PFSK-1 (cell line): Measurements from ENCODE around the gene RINL.

Source experiments
- FOXP2 ChIP-seq: optimal IDR thresholded peaks from 2 replicates; pipeline ENCODE3; 2011; ENCODE audit warnings: borderline replicate concordance, control low read depth, inconsistent platforms; ENCODE audit not compliant: insufficient read depth; ENCODE audit errors: extremely low read length, extremely low read depth
- POLR2AphosphoS5 ChIP-seq: IDR thresholded peaks from 2 replicates; pipeline ENCODE4 v1.6.1; 2012; ENCODE audit warnings: low read depth, mild to moderate bottlenecking, control low read depth, low read length, moderate library complexity
- REST ChIP-seq, 2 experiments: IDR thresholded peaks; 2 replicates each; pipeline versions ENCODE4 v1.6.1 to v1.8.0; 2011 to 2012; ENCODE audit warnings: low read depth in 2 of 2, low read length in 2 of 2, control low read depth in 1 of 2, inconsistent platforms in 1 of 2, mild to moderate bottlenecking in 1 of 2, moderate library complexity in 1 of 2; ENCODE audit not compliant: insufficient read depth in 1 of 2
- SIN3A ChIP-seq: IDR thresholded peaks from 2 replicates; pipeline ENCODE4 v1.6.1; 2012; ENCODE audit warnings: mild to moderate bottlenecking, low read length, moderate library complexity, borderline replicate concordance; ENCODE audit not compliant: insufficient read depth
- TAF1 ChIP-seq: IDR thresholded peaks from 2 replicates; pipeline ENCODE4 v1.6.1; 2012; ENCODE audit warnings: low read length, control low read depth, borderline replicate concordance; ENCODE audit not compliant: insufficient read depth

RINL gene

DNA sequence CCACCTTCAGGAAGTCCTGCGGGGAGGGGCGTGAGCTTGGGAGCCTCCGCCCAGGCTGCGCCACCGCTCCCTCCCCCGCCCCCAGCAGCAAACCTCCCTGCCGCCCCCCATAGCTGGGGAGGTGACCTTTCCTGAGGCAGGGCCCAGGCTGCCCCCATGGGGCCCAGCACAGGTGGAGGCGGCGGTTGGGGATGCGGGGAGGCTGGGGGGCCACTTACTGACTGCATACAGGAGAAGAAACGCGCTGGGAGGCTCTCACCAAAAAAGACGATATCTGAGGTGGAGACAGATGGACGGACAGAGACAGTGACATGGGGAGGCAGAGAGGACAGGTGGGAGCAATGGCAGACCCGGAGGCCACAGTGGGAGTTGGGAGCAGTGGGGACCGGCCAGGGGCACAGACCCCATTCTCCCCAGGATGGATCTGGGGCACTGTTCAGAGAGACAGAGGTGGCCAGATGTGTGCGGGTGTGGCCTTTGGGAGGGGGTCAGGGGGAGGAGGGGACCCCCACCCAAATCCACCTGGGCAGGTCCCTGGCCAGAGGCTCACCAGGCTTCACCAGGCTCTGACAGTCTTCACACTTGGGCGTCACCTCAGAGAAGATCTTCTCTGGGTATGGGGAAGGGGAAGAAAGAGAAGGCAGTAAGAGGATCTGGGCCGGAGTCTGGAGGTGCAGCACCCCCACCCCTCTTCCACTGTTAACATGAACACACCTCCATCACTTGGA is 3.0 kb upstream of the RINL start:
- no peak for TF ChIP-seq REST (IDR thresholded peaks at IDR 0.05; ENCODE audit: insufficient read depth in 1 of 2, low read depth in 2 of 2, low read length in 2 of 2)
- TF ChIP-seq POLR2AphosphoS5 = no peak

GRCh38 chr19:38880076-38880881 is 2.2 kb upstream of the RINL start:
- TF ChIP-seq POLR2AphosphoS5 = no peak
- TF ChIP-seq TAF1 = no peak

DNA sequence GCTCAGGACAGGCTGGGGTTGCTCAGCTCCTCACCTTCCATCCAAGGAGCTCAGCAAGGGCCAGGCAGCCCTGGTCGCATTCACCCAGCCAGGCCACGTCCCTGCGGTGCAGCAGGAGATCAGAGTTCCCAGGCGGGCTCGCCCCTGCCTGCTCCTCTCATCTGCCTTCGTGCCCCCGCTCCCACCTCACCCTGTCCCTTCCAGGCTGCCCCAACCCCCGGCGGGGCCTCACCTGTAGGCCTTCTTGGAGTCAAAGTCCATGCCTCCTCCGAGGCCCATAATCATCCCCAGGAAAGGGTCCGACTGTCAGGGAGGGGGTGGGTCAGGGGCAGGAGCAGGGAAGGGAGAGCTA is 1.3 kb upstream of the RINL start:
- no peak for TF ChIP-seq FOXP2
- TF ChIP-seq REST (IDR thresholded peaks at IDR 0.05; ENCODE audit: insufficient read depth in 1 of 2, low read depth in 2 of 2, low read length in 2 of 2) = no peak
- TF ChIP-seq POLR2AphosphoS5 = no peak
- TF ChIP-seq TAF1 = no peak
- TF ChIP-seq SIN3A = no peak

DNA sequence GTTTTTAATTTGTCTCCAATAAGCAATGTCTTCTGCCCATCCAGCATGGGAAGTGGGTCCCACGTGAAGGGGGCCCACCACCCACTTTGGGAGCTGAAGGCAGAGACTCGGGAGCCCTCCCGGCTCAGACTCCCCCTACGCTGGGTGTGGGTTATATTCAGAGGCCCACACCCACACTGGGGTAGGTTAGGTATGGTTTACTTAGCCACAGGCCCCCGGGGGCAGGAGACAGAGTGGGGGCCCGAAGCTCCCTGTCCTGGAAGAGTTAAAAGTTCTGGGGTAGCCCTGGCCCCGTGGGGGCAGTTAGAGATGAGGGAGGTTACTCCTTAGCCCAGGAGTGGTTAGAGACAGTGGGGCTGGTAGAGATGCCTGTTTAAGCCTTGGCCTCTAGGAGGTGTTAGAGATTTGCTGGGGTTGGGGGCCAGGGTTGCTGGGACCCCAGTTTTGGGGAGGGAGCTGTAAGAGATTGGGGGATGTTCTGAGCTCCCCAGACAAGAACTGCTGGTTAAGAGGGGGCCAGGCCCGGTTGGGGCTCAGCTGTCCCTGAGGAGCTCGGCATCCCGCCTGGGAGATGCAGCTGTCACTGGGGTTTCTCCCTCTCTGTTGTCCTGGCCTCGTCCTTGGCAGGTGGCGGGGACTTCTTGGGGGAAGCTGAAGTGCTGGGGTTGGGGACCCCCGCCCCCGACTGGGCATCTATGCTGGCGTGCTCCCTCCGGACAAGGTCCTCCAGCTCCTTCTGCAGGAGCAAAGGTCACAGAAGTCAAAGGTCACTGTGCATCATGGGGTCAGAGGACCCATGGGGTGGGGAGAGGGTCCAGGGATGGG is 712 bp upstream of the RINL start:
- TF ChIP-seq REST (IDR thresholded peaks at IDR 0.05; ENCODE audit: insufficient read depth in 1 of 2, low read depth in 2 of 2, low read length in 2 of 2) (no peak), POLR2AphosphoS5 (no peak), TAF1 (no peak), FOXP2 (no peak), SIN3A (no peak)

DNA sequence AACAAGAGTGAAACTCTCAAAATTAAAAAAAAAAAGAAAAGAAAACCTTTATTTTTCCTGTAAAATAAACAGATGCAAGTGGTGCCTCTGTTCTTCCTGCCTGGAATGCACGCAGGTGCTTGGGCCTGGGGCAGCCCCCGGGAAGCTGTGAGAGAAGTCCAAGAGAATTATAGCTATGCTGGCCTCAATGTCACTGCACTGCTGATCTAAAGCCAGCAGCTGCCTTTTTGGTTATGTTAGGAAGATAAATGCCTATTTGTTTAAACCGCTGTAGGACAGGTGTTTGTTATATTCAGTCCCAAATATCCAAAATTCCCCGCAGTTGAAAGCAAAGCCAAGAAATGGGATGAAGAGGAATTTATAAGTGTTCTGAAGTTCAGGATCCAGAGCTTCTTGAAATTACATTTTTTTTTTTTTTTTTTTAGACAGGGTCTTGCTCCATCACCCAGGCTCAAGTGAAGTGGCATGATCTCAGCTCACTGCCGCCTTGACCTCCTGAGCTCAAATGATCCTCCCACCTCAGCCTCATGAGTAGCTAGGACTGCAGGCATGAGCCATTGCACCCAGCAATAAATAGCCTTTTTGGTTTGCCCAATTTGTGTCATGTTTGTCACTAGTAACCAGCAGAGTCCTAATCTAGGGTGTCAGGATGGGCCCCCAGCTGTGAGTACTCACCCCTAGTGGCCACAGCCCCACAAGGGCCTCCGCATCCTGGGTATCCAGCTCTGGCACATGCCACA is 2.2 kb downstream of the RINL start:
- TF ChIP-seq TAF1 (no peak), SIN3A (no peak)
